Left colon (tissue), 2 donors: ENCODE data around the gene PTPRG. TPM values are rescaled to one million over a fixed set of nuclear protein-coding genes. Genes with fewer than 3 reads are reported as not detected.

Experiments
- ATAC-seq: fragments of 200-7000 bp; cut with Tn5 transposase; one replicate; pipeline ENCODE4 v1.9.1; 2020; ENCODE audit warnings: mild to moderate bottlenecking, moderate library complexity
- DNase-seq, 2 donors: peaks; one replicate each; pipeline ENCODE4 v3.0.0-alpha.2; 2020
- intact Hi-C, 2 donors: fragments of 100-400 bp; cut with DNase I in 1 of 2; cut with micrococcal nuclease in 1 of 2; formaldehyde crosslinking; loops; one replicate each; pipeline versions ENCODE4 v1.11.2 to v1.14.0; 2022; cut with DNase I, micrococcal nuclease
- total RNA-seq, 2 donors: library from RNA; stranded (reverse); fragmentation: NEBNext Ultra II Directional; extraction: Animal tissue kit (Norgen Biotek cat#: 25700); gene quantifications; one replicate each; pipeline ENCODE4 v1.2.1, GENCODE V29; 2021
- donor health status: DM: no; HTN: no; CAD: no.
- donor health status: DM: yes; HTN: yes; CAD: no.

The PTPRG gene
- total RNA-seq, 2 donors from 2014 or later = 26.0 to 33.4 TPM

GRCh38 chr3:61632568-61633175 is 71.3 kb downstream of the PTPRG start:
- intact Hi-C loops = no loop called here
- no peak for DNase-seq
- no peak for ATAC-seq

- no peak for DNase-seq
- intact Hi-C loops = no loop called here
- ATAC-seq = no peak
Measured at GRCh38 chr3:61634678-61635077, 73.3 kb downstream of the PTPRG start.

- DNase-seq = peak; percentile 69 to 77
- intact Hi-C loops = no loop called here
- peak; percentile 96 for ATAC-seq
Measured at GRCh38 chr3:61637088-61638051, 76.0 kb downstream of the PTPRG start.

- ATAC-seq = no peak
- intact Hi-C loops = no loop called here
Measured at GRCh38 chr3:61638741-61639140, 77.4 kb downstream of the PTPRG start.

GRCh38 chr3:61639991-61640390 is 78.6 kb downstream of the PTPRG start:
- intact Hi-C loops = loop anchor here in 1 of 2 donors (10.0 kb wide), 1 partner anchor 165 kb away; no protein-coding TSS in a partner anchor
- no peak for ATAC-seq
- no peak for DNase-seq

More at GRCh38 chr3:61638741-61639140, 77.4 kb downstream of the PTPRG start:
- DNase-seq = no peak

- intact Hi-C loops = loop anchor here in 1 of 2 donors (10.0 kb wide), 1 partner anchor 160 kb away; no protein-coding TSS in a partner anchor
- no peak for DNase-seq
- ATAC-seq = no peak
Measured at GRCh38 chr3:61645148-61645547, 83.8 kb downstream of the PTPRG start.

- intact Hi-C loops = loop anchor here in 1 of 2 donors (10.0 kb wide), 1 partner anchor 158 kb away; no protein-coding TSS in a partner anchor
- no peak for ATAC-seq
Measured at GRCh38 chr3:61646360-61646759, 85.0 kb downstream of the PTPRG start.

GRCh38 chr3:61646851-61647525 is 85.6 kb downstream of the PTPRG start:
- DNase-seq (no peak), ATAC-seq (peak; percentile 78)
- intact Hi-C loops = loop anchor here in 1 of 2 donors (10.0 kb wide), 1 partner anchor 158 kb away; no protein-coding TSS in a partner anchor

More at GRCh38 chr3:61646360-61646759, 85.0 kb downstream of the PTPRG start:
- DNase-seq = no peak

GRCh38 chr3:61648481-61648880 is 87.1 kb downstream of the PTPRG start:
- intact Hi-C loops = loop anchor here in 1 of 2 donors (10.0 kb wide), 1 partner anchor 156 kb away; no protein-coding TSS in a partner anchor
- ATAC-seq (no peak), DNase-seq (no peak)

GRCh38 chr3:61649381-61650170 is 88.2 kb downstream of the PTPRG start:
- DNase-seq (no peak), ATAC-seq (no peak)
- intact Hi-C loops = loop anchor here in 1 of 2 donors (10.0 kb wide), 1 partner anchor 155 kb away; no protein-coding TSS in a partner anchor

- DNase-seq = peak; percentile 25 to 61
- intact Hi-C loops = no loop called here
- peak; percentile 47 for ATAC-seq
Measured at GRCh38 chr3:61650276-61650675, 88.9 kb downstream of the PTPRG start.

GRCh38 chr3:61650719-61651410 is 89.5 kb downstream of the PTPRG start:
- intact Hi-C loops = no loop called here
- no peak for DNase-seq
- no peak for ATAC-seq

GRCh38 chr3:61657689-61658088 is 96.3 kb downstream of the PTPRG start:
- intact Hi-C loops = no loop called here
- DNase-seq (no peak), ATAC-seq (no peak)

- intact Hi-C loops = no loop called here
- DNase-seq (no peak), ATAC-seq (no peak)
Measured at GRCh38 chr3:61662861-61663260, 101.5 kb downstream of the PTPRG start.

GRCh38 chr3:61663356-61664104 is 102.2 kb downstream of the PTPRG start:
- DNase-seq (no peak), ATAC-seq (no peak)
- intact Hi-C loops = no loop called here

- DNase-seq (no peak), ATAC-seq (no peak)
- intact Hi-C loops = no loop called here
Measured at GRCh38 chr3:61664105-61664482, 102.7 kb downstream of the PTPRG start.

- DNase-seq (no peak), ATAC-seq (peak; percentile 75)
Measured at GRCh38 chr3:61665121-61665520, 103.8 kb downstream of the PTPRG start.

More at GRCh38 chr3:61665121-61665520, 103.8 kb downstream of the PTPRG start:
- intact Hi-C loops = no loop called here
